DMS53 (cell line): ENCODE measurements around the gene NCEH1.
"Not testable (repeated sequence)": the region's sequence is repeated elsewhere in the genome, so short reads cannot be mapped to it uniquely, and the experiment has no call there.

Experiments
- DNase-seq: peaks from one replicate; lab custom pipeline; 2025; lab: John Stamatoyannopoulos, UW

Gene NCEH1

GRCh38 chr3:172612871-172613678, 97.8 kb downstream of the NCEH1 start:
- no peak for DNase-seq

- no peak for DNase-seq
Observed at GRCh38 chr3:172609750-172610149, 101.1 kb downstream of the NCEH1 start.

GRCh38 chr3:172608575-172608974, 102.3 kb downstream of the NCEH1 start:
- no peak for DNase-seq

GRCh38 chr3:172607305-172608121, 103.4 kb downstream of the NCEH1 start:
- DNase-seq: no peak

GRCh38 chr3:172606021-172606420, 104.8 kb downstream of the NCEH1 start:
- no peak for DNase-seq

GRCh38 chr3:172604895-172605646, 105.8 kb downstream of the NCEH1 start:
- no peak for DNase-seq

- DNase-seq: no peak
Observed at GRCh38 chr3:172601066-172601832, 109.6 kb downstream of the NCEH1 start.

- DNase-seq: no peak
Observed at GRCh38 chr3:172600644-172601065, 110.2 kb downstream of the NCEH1 start.

GRCh38 chr3:172598904-172599303, 112.0 kb downstream of the NCEH1 start:
- no peak for DNase-seq

- no peak for DNase-seq
Observed at GRCh38 chr3:172596394-172596706, 114.5 kb downstream of the NCEH1 start.

GRCh38 chr3:172595664-172596393, 115.0 kb downstream of the NCEH1 start:
- DNase-seq: peak; percentile 75

- DNase-seq: not testable (repeated sequence)
Observed at GRCh38 chr3:172594900-172595663, 115.8 kb downstream of the NCEH1 start.

GRCh38 chr3:172592898-172593669, 117.8 kb downstream of the NCEH1 start:
- DNase-seq: no peak

- DNase-seq: no peak
Observed at GRCh38 chr3:172591876-172592771, 118.7 kb downstream of the NCEH1 start.

GRCh38 chr3:172591125-172591605, 119.7 kb downstream of the NCEH1 start:
- DNase-seq: no peak

- no peak for DNase-seq
Observed at GRCh38 chr3:172586436-172586835, 124.4 kb downstream of the NCEH1 start.

GRCh38 chr3:172585954-172586353, 124.9 kb downstream of the NCEH1 start:
- DNase-seq: no peak

- no peak for DNase-seq
Observed at GRCh38 chr3:172582712-172583111, 128.2 kb downstream of the NCEH1 start.
